H1 (cell line): Measurements from ENCODE around the gene ZNF750. TPM values are rescaled to one million over a fixed set of nuclear protein-coding genes. Genes with fewer than 3 reads are reported as not detected.

ENCODE experiments used
- CTCF ChIA-PET: fragments of 300-600 bp; sonication (Branson Sonifier 250); formaldehyde crosslinking; loops from one replicate; lab custom pipeline; 2021; ENCODE audit not compliant: partially characterized antibody; lab: Charles Lee
- POLR2A ChIA-PET: fragments of 300-600 bp; sonication (Branson Sonifier 250); formaldehyde crosslinking; loops from one replicate; lab custom pipeline; 2021; ENCODE audit warnings: inconsistent platforms; ENCODE audit not compliant: partially characterized antibody; lab: Charles Lee
- DNase-seq, 2 experiments: peaks; one replicate each; pipeline versions ENCODE4 v3.0.0 to v3.0.0-alpha.2; 2010 to 2022; ENCODE audit warnings: low spot score in 2 of 2, low read depth in 1 of 2, mixed read lengths in 1 of 2
- FAIRE-seq: peaks from 2 replicates; lab custom pipeline; 2011; peaks lifted over from hg19 to GRCh38; lab: Jason Lieb, UNC
- H2AFZ ChIP-seq: 2 replicates; pipeline ENCODE4 v1.8.1; 2012; ENCODE audit warnings: low read length, inconsistent platforms
- H2AK5ac ChIP-seq: 2 replicates; pipeline ENCODE4 v1.6.1; 2013; ENCODE audit warnings: low read depth, low read length
- H2BK120ac ChIP-seq: replicated peaks from 2 replicates; pipeline ENCODE3; 2013; ENCODE audit warnings: low read depth, low read length, inconsistent platforms
- H2BK12ac ChIP-seq: 2 replicates; pipeline ENCODE4 v1.6.1; 2013; ENCODE audit warnings: low read depth, low read length
- H2BK15ac ChIP-seq: 2 replicates; pipeline ENCODE4 v1.6.1; 2013; ENCODE audit warnings: low read length
- H2BK20ac ChIP-seq: 2 replicates; pipeline ENCODE4 v1.6.1; 2013; ENCODE audit warnings: low read length
- H2BK5ac ChIP-seq: 2 replicates; pipeline ENCODE4 v1.6.1; 2013; ENCODE audit warnings: low read depth, low read length
- H3K14ac ChIP-seq: 2 replicates; pipeline ENCODE4 v1.6.1; 2013; ENCODE audit warnings: inconsistent platforms; ENCODE audit not compliant: insufficient read length
- H3K18ac ChIP-seq: 2 replicates; pipeline ENCODE4 v1.6.1; 2013; ENCODE audit warnings: low read length; ENCODE audit errors: extremely low read depth
- H3K23ac ChIP-seq: 2 replicates; pipeline ENCODE4 v1.6.1; 2013; ENCODE audit warnings: inconsistent platforms; ENCODE audit not compliant: insufficient read length
- H3K23me2 ChIP-seq: 2 replicates; pipeline ENCODE4 v1.6.1; 2013; ENCODE audit warnings: low read depth, low read length
- H3K27ac ChIP-seq: 2 replicates; pipeline ENCODE4 v1.6.1; 2011; ENCODE audit warnings: low read depth, low read length, inconsistent platforms
- H3K27me3 ChIP-seq, 4 experiments: replicated peaks in 1 of 4; 1 replicate in 1 of 4; 2 replicates in 3 of 4; pipeline versions ENCODE4 v1.6.1 to v1.8.1; 2011 to 2013; ENCODE audit warnings: low read length in 3 of 4, mild to moderate bottlenecking in 3 of 4, inconsistent platforms in 2 of 4, mixed read lengths in 2 of 4, moderate library complexity in 1 of 4; ENCODE audit not compliant: control insufficient read depth in 3 of 4, insufficient read depth in 3 of 4; ENCODE audit errors: extremely low read depth in 1 of 4
- H3K36me3 ChIP-seq, 4 experiments: 2 replicates each; pipeline versions ENCODE4 v1.6.1 to v1.8.1; 2011 to 2013; ENCODE audit warnings: mild to moderate bottlenecking in 4 of 4, low read length in 3 of 4, moderate library complexity in 2 of 4, control low read depth in 1 of 4, inconsistent platforms in 1 of 4; ENCODE audit not compliant: insufficient read depth in 4 of 4, control insufficient read depth in 2 of 4
- H3K4ac ChIP-seq: replicated peaks from 2 replicates; pipeline ENCODE3; 2013; ENCODE audit warnings: low read length, low read depth, mixed read lengths, inconsistent platforms; ENCODE audit not compliant: insufficient read length
- H3K4me1 ChIP-seq, 4 experiments: replicated peaks in 1 of 4; 1 replicate in 1 of 4; 2 replicates in 3 of 4; pipeline versions ENCODE4 v1.6.1 to v1.8.1; 2011 to 2013; ENCODE audit warnings: low read length in 3 of 4, inconsistent platforms in 2 of 4, mixed read lengths in 1 of 4; ENCODE audit not compliant: insufficient read depth in 4 of 4, control insufficient read depth in 3 of 4
- H3K4me2 ChIP-seq, 2 experiments: 2 replicates each; pipeline versions ENCODE4 v1.6.1 to v1.8.1; 2011 to 2013; ENCODE audit warnings: low read depth in 2 of 2, low read length in 2 of 2, control low read depth in 1 of 2, inconsistent platforms in 1 of 2, mild to moderate bottlenecking in 1 of 2; ENCODE audit not compliant: insufficient read depth in 1 of 2
- H3K4me3 ChIP-seq, 4 experiments: fragments of 200-600, 300-600 bp in 1 of 4; sonication (generic), shearing (Covaris generic), sonication (Bioruptor Twin) in 1 of 4; 2 replicates each; pipeline versions ENCODE4 v1.5.1 to v1.8.1; 2011 to 2016; ENCODE audit warnings: low read length in 4 of 4, low read depth in 3 of 4, control low read depth in 2 of 4, inconsistent platforms in 2 of 4, mild to moderate bottlenecking in 2 of 4, mixed read lengths in 1 of 4, moderate library complexity in 1 of 4; ENCODE audit not compliant: insufficient read depth in 2 of 4; ENCODE audit errors: extremely low read depth in 1 of 4
- H3K56ac ChIP-seq: replicated peaks from 2 replicates; pipeline ENCODE3; 2013; ENCODE audit warnings: low read depth, mild to moderate bottlenecking, mixed read lengths, low read length, inconsistent platforms; ENCODE audit not compliant: insufficient read length
- H3K79me1 ChIP-seq: 2 replicates; pipeline ENCODE4 v1.6.1; 2013; ENCODE audit warnings: low read depth, low read length, control low read depth
- H3K79me2 ChIP-seq, 2 experiments: 2 replicates each; pipeline versions ENCODE4 v1.6.1 to v1.8.1; 2012 to 2013; ENCODE audit warnings: low read length in 2 of 2, mild to moderate bottlenecking in 2 of 2, inconsistent platforms in 1 of 2; ENCODE audit not compliant: insufficient read depth in 2 of 2, control insufficient read depth in 1 of 2
- H3K9ac ChIP-seq, 4 experiments: replicated peaks in 1 of 4; 1 replicate in 1 of 4; 2 replicates in 3 of 4; pipeline versions ENCODE4 v1.6.1 to v1.8.1; 2011 to 2013; ENCODE audit warnings: low read depth in 3 of 4, low read length in 3 of 4, control low read depth in 2 of 4, mild to moderate bottlenecking in 2 of 4, moderate library complexity in 2 of 4, inconsistent platforms in 1 of 4; ENCODE audit errors: extremely low read depth in 1 of 4
- H3K9me3 ChIP-seq, 2 experiments: 2 replicates each; pipeline versions ENCODE4 v1.6.1 to v1.8.1; 2012 to 2013; ENCODE audit warnings: mild to moderate bottlenecking in 2 of 2, moderate library complexity in 2 of 2, control low read depth in 1 of 2, inconsistent platforms in 1 of 2, low read depth in 1 of 2, low read length in 1 of 2, mixed read lengths in 1 of 2; ENCODE audit not compliant: insufficient read depth in 2 of 2
- H4K20me1 ChIP-seq, 2 experiments: replicated peaks in 1 of 2; 2 replicates each; pipeline versions ENCODE3 to v1.8.1; 2011 to 2013; ENCODE audit warnings: inconsistent platforms in 2 of 2, low read length in 2 of 2, mild to moderate bottlenecking in 1 of 2; ENCODE audit not compliant: insufficient read depth in 2 of 2, control insufficient read depth in 1 of 2
- H4K5ac ChIP-seq: 2 replicates; pipeline ENCODE4 v1.6.1; 2013; ENCODE audit warnings: low read length, low read depth, mixed read lengths, inconsistent platforms; ENCODE audit not compliant: insufficient read length
- H4K8ac ChIP-seq: 2 replicates; pipeline ENCODE4 v1.8.0; 2013; ENCODE audit warnings: mild to moderate bottlenecking, moderate library complexity, low read length, inconsistent platforms; ENCODE audit not compliant: insufficient read depth; ENCODE audit errors: extremely low read depth
- H4K91ac ChIP-seq: replicated peaks from 2 replicates; pipeline ENCODE3; 2013; ENCODE audit warnings: low read length, mixed read lengths, inconsistent platforms; ENCODE audit not compliant: insufficient read length
- BACH1 ChIP-seq: IDR thresholded peaks from 2 replicates; pipeline ENCODE4 v1.6.1; 2012; ENCODE audit warnings: low read length, improper control_type of control experiment
- BRCA1 ChIP-seq: IDR thresholded peaks from 2 replicates; pipeline ENCODE4 v1.6.1; 2012; ENCODE audit warnings: low read depth, low read length, improper control_type of control experiment
- CEBPB ChIP-seq: IDR thresholded peaks from 2 replicates; pipeline ENCODE4 v1.6.1; 2012; ENCODE audit warnings: low read depth, low read length
- CHD1 ChIP-seq: IDR thresholded peaks from 2 replicates; pipeline ENCODE4 v1.6.1; 2012; ENCODE audit warnings: low read depth, low read length, improper control_type of control experiment
- EP300 ChIP-seq, 2 experiments: IDR thresholded peaks; 1 replicate in 1 of 2; 2 replicates in 1 of 2; pipeline ENCODE4 v1.6.1; 2011 to 2012; ENCODE audit warnings: low read depth in 2 of 2, low read length in 2 of 2, mild to moderate bottlenecking in 2 of 2, borderline replicate concordance in 1 of 2, inconsistent platforms in 1 of 2, moderate library complexity in 1 of 2
- EZH2 ChIP-seq: fragments of 200-600 bp; sonication (generic); IDR thresholded peaks from 2 replicates; pipeline ENCODE4 v1.7.1; 2012; ENCODE audit warnings: low read depth, mild to moderate bottlenecking, moderate library complexity, low read length, inconsistent platforms; ENCODE audit not compliant: severe bottlenecking
- HDAC2 ChIP-seq, 2 experiments: fragments of 300-600 bp in 1 of 2; sonication (generic) in 1 of 2; IDR thresholded peaks; 2 replicates each; pipeline ENCODE4 v1.6.1; 2011 to 2012; ENCODE audit warnings: low read depth in 2 of 2, low read length in 2 of 2, mild to moderate bottlenecking in 2 of 2, moderate library complexity in 2 of 2, borderline replicate concordance in 1 of 2, inconsistent platforms in 1 of 2
- JUN ChIP-seq: IDR thresholded peaks from 2 replicates; pipeline ENCODE4 v1.6.1; 2011; ENCODE audit warnings: low read depth, mild to moderate bottlenecking, improper control_type of control experiment, low read length
- KDM1A ChIP-seq: fragments of 200-600, 300-600 bp; sonication (generic); IDR thresholded peaks from 2 replicates; pipeline ENCODE4 v1.7.1; 2016; ENCODE audit warnings: mild to moderate bottlenecking, low read length, borderline replicate concordance
- RAD21 ChIP-seq, 2 experiments: IDR thresholded peaks in 1 of 2; conservative IDR thresholded peaks in 1 of 2; 2 replicates each; pipeline ENCODE4 v1.6.1; 2011; ENCODE audit warnings: low read depth in 2 of 2, low read length in 2 of 2, improper control_type of control experiment in 1 of 2, inconsistent platforms in 1 of 2, mild to moderate bottlenecking in 1 of 2, moderate library complexity in 1 of 2
- SIRT6 ChIP-seq: IDR thresholded peaks from one replicate; pipeline ENCODE4 v1.7.1; 2012; ENCODE audit warnings: low read length, inconsistent platforms
- TAF1 ChIP-seq: IDR thresholded peaks from 2 replicates; pipeline ENCODE4 v1.6.1; 2011; ENCODE audit warnings: mild to moderate bottlenecking, low read depth, low read length
- TAF7 ChIP-seq: optimal IDR thresholded peaks from 2 replicates; pipeline ENCODE3; 2011; ENCODE audit warnings: low read depth, mild to moderate bottlenecking, inconsistent platforms, low read length, moderate library complexity, borderline replicate concordance
- ZNF274 ChIP-seq: IDR thresholded peaks from 2 replicates; pipeline ENCODE4 v1.7.0; 2012; ENCODE audit warnings: low read length, borderline replicate concordance; ENCODE audit errors: extremely low read depth
- WGBS, 2 experiments: shearing (Covaris generic) in 1 of 2; methylation state at CpG; one replicate each; pipeline versions ENCODE4 v1.1.6 to v1.1.7; 2013 to 2015; ENCODE audit warnings: low lambda C conversion rate in 2 of 2, mixed read lengths in 2 of 2, inconsistent platforms in 1 of 2, low coverage in 1 of 2, missing lambda C conversion rate in 1 of 2; ENCODE audit not compliant: insufficient replicate concordance in 2 of 2, insufficient coverage in 1 of 2, insufficient read length in 1 of 2; ENCODE audit errors: extremely low coverage in 1 of 2, missing lambda C conversion rate in 1 of 2; 5-methylcytosine and 5-hydroxymethylcytosine counted together
- polyA plus RNA-seq, 7 experiments: library from polyadenylated mRNA; depleted of rRNA in 3 of 7; stranded (reverse) in 5 of 7; unstranded in 2 of 7; fragments of >200 nt in 5 of 7; fragments of 200-250 nt in 2 of 7; gene quantifications; 1 replicate in 5 of 7; 2 replicates in 1 of 7; 4 replicates in 1 of 7; pipeline versions ENCODE4 v1.2.1 to v1.2.3, GENCODE V29; 2011 to 2013; ENCODE audit warnings: missing spikeins in 2 of 7, mixed read lengths in 2 of 7
- total RNA-seq: library from RNA; stranded (reverse); fragmentation: NEBNext Ultra II Directional; extraction: Animal tissue kit (Norgen Biotek cat#: 25700); gene quantifications from 2 replicates; pipeline ENCODE4 v1.2.1, GENCODE V29; 2021

Gene ZNF750
- total and polyA plus RNA-seq, 2 of the 8 experiments (the other 6 are each of a cell fraction or from before 2014, with no cell fraction given), result not detected

- Histone ChIP-seq H3K4me1 (no peaks in the 10 kb centered on the region), H3K14ac (no peak overlapping the region), H3K4ac (no peak overlapping the region), H4K8ac (no peak overlapping the region), H3K79me2 (no peaks in the 10 kb centered on the region; a peak in 1 of 4 replicates), H2AK5ac (no peak overlapping the region), H3K18ac (no peak overlapping the region), H3K36me3 (peaks cover 0 to 10% (median 5%) of the 10 kb centered on the region in 4 experiments; a peak in 5 of 8 replicates), H3K4me2 (no peak overlapping the region), H4K91ac (no peak overlapping the region), H2AFZ (no peak overlapping the region), H3K23ac (no peak overlapping the region), H2BK5ac (no peak overlapping the region), H3K27me3 (no peaks in the 10 kb centered on the region), H3K4me3 (no peak overlapping the region), H3K79me1 (peaks cover under 1% of the 10 kb centered on the region; the same call in 1 of the 2 replicates), H3K23me2 (no peaks in the 10 kb centered on the region), H4K20me1 (peaks cover 3 to 4% of the 10 kb centered on the region in 2 experiments), H4K5ac (no peak overlapping the region), H3K9ac (no peak overlapping the region), H2BK12ac (no peak overlapping the region), H3K9me3 (peaks cover 0 to 7% of the 10 kb centered on the region in 2 experiments; a peak in 1 of 4 replicates), H2BK20ac (no peak overlapping the region), H3K27ac (no peak overlapping the region), H2BK120ac (no peak overlapping the region), H3K56ac (no peak overlapping the region), H2BK15ac (no peak overlapping the region)
- POLR2A ChIA-PET, result no interaction called here
- FAIRE-seq, result no peak
- TF ChIP-seq EZH2, result no peak
- no peak for TF ChIP-seq TAF1
- no peak for TF ChIP-seq CHD1
- no peak for TF ChIP-seq KDM1A
- TF ChIP-seq CEBPB, result no peak
- no peak for TF ChIP-seq ZNF274
- TF ChIP-seq SIRT6, result no peak
- no peak for TF ChIP-seq BRCA1
- no peak for TF ChIP-seq JUN
- no peak for TF ChIP-seq HDAC2 (IDR thresholded peaks at IDR 0.05; ENCODE audit: borderline replicate concordance in 1 of 2, low read depth in 2 of 2, low read length in 2 of 2)
- TF ChIP-seq BACH1, result no peak
- no peak for TF ChIP-seq RAD21 (IDR thresholded peaks at IDR 0.05 in 1 of 2, conservative IDR thresholded peaks at IDR 0.05 in 1 of 2; ENCODE audit: low read depth in 2 of 2, low read length in 2 of 2)
- TF ChIP-seq TAF7, result no peak
- no peak for TF ChIP-seq EP300 (IDR thresholded peaks at IDR 0.05; ENCODE audit: borderline replicate concordance in 1 of 2, low read depth in 2 of 2, low read length in 2 of 2)
- no peak for DNase-seq
- 91% methylated on average over 12 of the region's 12 CpGs; no CpG with 5 or more reads in 1 of the 2 experiments for WGBS, 2 experiments
- CTCF ChIA-PET, result interaction anchor here (0.9 to 1.5 kb wide), 5 partner anchors 10 to 71 kb away, joined by 3 to 7 read pairs (median 3); partner anchors contain the start of gene ZNF750
These were observed 11.6 kb upstream of the ZNF750 start for GRCh38 chr17:82851381-82851780.
